Thyroid gland (tissue), 4 donors: Measurements from ENCODE around the gene RIPK4. TPM values are rescaled to one million over a fixed set of nuclear protein-coding genes. Genes with fewer than 3 reads are reported as not detected.
A peak's percentile ranks its signal among the peaks of the same experiment; 100 is the strongest.
"Not testable (repeated sequence)": the region's sequence is repeated elsewhere in the genome, so short reads cannot be mapped to it uniquely, and the experiment has no call there.

Experiments
- DNase-seq, 2 donors: peaks; one replicate each; pipeline ENCODE4 v3.0.0-alpha.2; 2019
- H3K27ac ChIP-seq, 3 donors: fragments of 200-600 bp; sonication (generic); 1 replicate in 2 of 3; 2 replicates in 1 of 3; pipeline ENCODE4 v1.5.1; 2016 to 2019; ENCODE audit warnings: mild to moderate bottlenecking in 1 of 3, moderate library complexity in 1 of 3
- H3K27me3 ChIP-seq: fragments of 200-600 bp; sonication (generic); one replicate; pipeline ENCODE4 v1.5.1; 2019
- H3K36me3 ChIP-seq, 2 donors: fragments of 200-600 bp; sonication (generic); one replicate each; pipeline ENCODE4 v1.5.1; 2016 to 2019
- H3K4me1 ChIP-seq, 2 donors: fragments of 200-600 bp; sonication (generic); one replicate each; pipeline ENCODE4 v1.5.1; 2017 to 2019
- H3K4me3 ChIP-seq, 3 donors: fragments of 200-600 bp; sonication (generic); replicated peaks in 1 of 3; 1 replicate in 2 of 3; 2 replicates in 1 of 3; pipeline ENCODE4 v1.5.1; 2016; ENCODE audit warnings: mild to moderate bottlenecking in 1 of 3
- H3K9me3 ChIP-seq: fragments of 200-600 bp; sonication (generic); one replicate; pipeline ENCODE4 v1.5.1; 2017
- CTCF ChIP-seq, 6 experiments: fragments of 200-600 bp in 3 of 6; fragments of 450-650 bp in 3 of 6; sonication (generic) in 3 of 6; IDR thresholded peaks; one replicate each; pipeline ENCODE4 v1.5.1; 2016 to 2019; ENCODE audit warnings: antibody characterized with exemption in 6 of 6, mild to moderate bottlenecking in 2 of 6, inconsistent platforms in 1 of 6, moderate library complexity in 1 of 6
- POLR2A ChIP-seq, 2 donors: fragments of 450-650 bp; IDR thresholded peaks; one replicate each; pipeline ENCODE4 v1.6.1; 2017; ENCODE audit warnings: antibody characterized with exemption in 2 of 2, mild to moderate bottlenecking in 2 of 2, moderate library complexity in 1 of 2
- WGBS, 2 donors: methylation state at CpG; one replicate each; pipeline ENCODE4 v1.1.5; 2017; 5-methylcytosine and 5-hydroxymethylcytosine counted together
- intact Hi-C: fragments of 100-400 bp; cut with DNase I; formaldehyde crosslinking; loops from one replicate; pipeline ENCODE4 v1.15.1; 2023
- total RNA-seq, 4 donors: library from RNA; depleted of rRNA; stranded (reverse); fragments of >200 nt; gene quantifications; one replicate each; pipeline ENCODE4 v1.2.3, GENCODE V29; 2016

RIPK4 gene
- total RNA-seq, 4 donors from 2014 or later: 15.3 to 24.7 (median 22.6) TPM

- Histone ChIP-seq H3K4me3 (no peak overlapping the region), H3K27me3 (no peaks in the 10 kb centered on the region), H3K27ac (no peak overlapping the region), H3K9me3 (no peaks in the 10 kb centered on the region), H3K36me3 (no peaks in the 10 kb centered on the region), H3K4me1 (no peaks in the 10 kb centered on the region)
- TF ChIP-seq POLR2A (IDR thresholded peaks at IDR 0.05): no peak
- no peak for TF ChIP-seq CTCF (IDR thresholded peaks at IDR 0.05)
- DNase-seq: no peak
- WGBS, 2 donors: 78 to 80% methylated on average over 9 of the region's 9 CpGs
- intact Hi-C loops: loop anchor here (10.0 kb wide), 1 partner anchor 52 kb away; no protein-coding TSS in a partner anchor
These were observed 40.3 kb downstream of the RIPK4 start for GRCh38 chr21:41726630-41726969.

- TF ChIP-seq POLR2A (IDR thresholded peaks at IDR 0.05) (no peak), CTCF (IDR thresholded peaks at IDR 0.05) (no peak)
- Histone ChIP-seq H3K4me3 (no peak overlapping the region), H3K27me3 (no peaks in the 10 kb centered on the region), H3K4me1 (no peaks in the 10 kb centered on the region), H3K36me3 (no peaks in the 10 kb centered on the region), H3K27ac (no peak overlapping the region), H3K9me3 (no peaks in the 10 kb centered on the region)
- intact Hi-C loops: loop anchor here (10.0 kb wide), 1 partner anchor 51 kb away; no protein-coding TSS in a partner anchor
- 70 to 79% methylated on average over 15 to 19 of the region's 19 CpGs for WGBS, 2 donors
- no peak for DNase-seq
These were observed 40.7 kb downstream of the RIPK4 start for GRCh38 chr21:41726058-41726558.

- Histone ChIP-seq H3K27ac (no peak overlapping the region), H3K36me3 (no peaks in the 10 kb centered on the region), H3K9me3 (no peaks in the 10 kb centered on the region), H3K4me1 (no peaks in the 10 kb centered on the region), H3K4me3 (no peak overlapping the region), H3K27me3 (no peaks in the 10 kb centered on the region)
- TF ChIP-seq CTCF (IDR thresholded peaks at IDR 0.05) (peak in 1 of 6 experiments; percentile 13), POLR2A (IDR thresholded peaks at IDR 0.05) (no peak)
- peak; percentile 34 to 45 for DNase-seq
- WGBS, 2 donors: 25 to 45% methylated on average over 13 to 20 of the region's 33 CpGs
- intact Hi-C loops: loop anchor here (10.0 kb wide), 1 partner anchor 51 kb away; no protein-coding TSS in a partner anchor
These were observed 41.3 kb downstream of the RIPK4 start for GRCh38 chr21:41725421-41726031.

- not testable (repeated sequence) for H3K27me3 ChIP-seq, H3K9me3 ChIP-seq, DNase-seq, H3K27ac ChIP-seq, H3K36me3 ChIP-seq, H3K4me3 ChIP-seq, H3K4me1 ChIP-seq
- intact Hi-C loops: loop anchor here (10.0 kb wide), 1 partner anchor 49 kb away; no protein-coding TSS in a partner anchor
- 82 to 87% methylated on average over 9 of the region's 9 CpGs for WGBS, 2 donors
These were observed 43.0 kb downstream of the RIPK4 start for GRCh38 chr21:41723835-41724234.

GRCh38 chr21:41722052-41723018 lies 44.5 kb downstream of the RIPK4 start:
- Histone ChIP-seq H3K27ac (no peak overlapping the region), H3K27me3 (no peaks in the 10 kb centered on the region), H3K9me3 (no peaks in the 10 kb centered on the region), H3K4me1 (no peaks in the 10 kb centered on the region), H3K4me3 (no peak overlapping the region), H3K36me3 (no peaks in the 10 kb centered on the region)
- intact Hi-C loops: loop anchor here (10.0 kb wide), 1 partner anchor 48 kb away; no protein-coding TSS in a partner anchor
- no peak for TF ChIP-seq POLR2A (IDR thresholded peaks at IDR 0.05)
- no peak for TF ChIP-seq CTCF (IDR thresholded peaks at IDR 0.05)
- 85 to 91% methylated on average over 20 of the region's 20 CpGs for WGBS, 2 donors
- no peak for DNase-seq
